Neuronal stem cell (in vitro differentiated cells): ENCODE results near the gene RALGAPB.

ENCODE experiments used
- DNase-seq: peaks from one replicate; pipeline ENCODE4 v3.0.0-alpha.2; 2013; ENCODE audit warnings: low spot score
- H2AFZ ChIP-seq: one replicate; pipeline ENCODE4 v1.6.1; 2013; ENCODE audit warnings: mild to moderate bottlenecking, low read length, inconsistent platforms
- H2AK5ac ChIP-seq: 2 replicates; pipeline ENCODE4 v1.6.1; 2013; ENCODE audit warnings: low read depth, mild to moderate bottlenecking, inconsistent platforms, low read length, moderate library complexity, mixed read lengths
- H2BK120ac ChIP-seq: 2 replicates; pipeline ENCODE4 v1.6.1; 2013; ENCODE audit warnings: low read depth, mild to moderate bottlenecking, inconsistent platforms, low read length, moderate library complexity, mixed read lengths
- H2BK12ac ChIP-seq: one replicate; pipeline ENCODE4 v1.6.1; 2013; ENCODE audit warnings: low read length, inconsistent platforms
- H2BK15ac ChIP-seq: 2 replicates; pipeline ENCODE4 v1.6.1; 2013; ENCODE audit warnings: mild to moderate bottlenecking, low read length, inconsistent platforms, mixed read lengths
- H2BK5ac ChIP-seq: one replicate; pipeline ENCODE4 v1.6.1; 2013; ENCODE audit warnings: inconsistent platforms, mild to moderate bottlenecking, low read length, moderate library complexity
- H3K14ac ChIP-seq: one replicate; pipeline ENCODE4 v1.6.1; 2013; ENCODE audit warnings: low read length, inconsistent platforms
- H3K18ac ChIP-seq: 2 replicates; pipeline ENCODE4 v1.6.1; 2013; ENCODE audit warnings: low read length, inconsistent platforms
- H3K23ac ChIP-seq: 2 replicates; pipeline ENCODE4 v1.6.1; 2013; ENCODE audit warnings: low read depth, mild to moderate bottlenecking, mixed read lengths, low read length, inconsistent platforms; ENCODE audit not compliant: poor library complexity
- H3K27ac ChIP-seq: replicated peaks from 3 replicates; pipeline ENCODE4 v1.5.1; 2013; ENCODE audit warnings: low read length, inconsistent platforms
- H3K27me3 ChIP-seq, 3 experiments: 2 replicates each; pipeline ENCODE4 v1.6.1; 2013; ENCODE audit warnings: low read length in 3 of 3, mild to moderate bottlenecking in 2 of 3, inconsistent platforms in 1 of 3, low read depth in 1 of 3, mixed read lengths in 1 of 3, moderate library complexity in 1 of 3; ENCODE audit not compliant: control insufficient read depth in 3 of 3, insufficient read depth in 3 of 3
- H3K36me3 ChIP-seq, 2 donors: replicated peaks in 1 of 2; 2 replicates each; pipeline ENCODE4 v1.6.1; 2013; ENCODE audit warnings: low read length in 2 of 2; ENCODE audit not compliant: control insufficient read depth in 2 of 2, insufficient read depth in 2 of 2
- H3K4ac ChIP-seq: 2 replicates; pipeline ENCODE4 v1.6.1; 2013; ENCODE audit warnings: inconsistent platforms, mild to moderate bottlenecking, low read length, moderate library complexity
- H3K4me1 ChIP-seq, 2 donors: 1 replicate in 1 of 2; 2 replicates in 1 of 2; pipeline ENCODE4 v1.6.1; 2013; ENCODE audit warnings: low read length in 2 of 2, low read depth in 1 of 2; ENCODE audit not compliant: control insufficient read depth in 2 of 2, insufficient read depth in 1 of 2
- H3K4me2 ChIP-seq: one replicate; pipeline ENCODE4 v1.6.1; 2013; ENCODE audit warnings: mild to moderate bottlenecking, low read length, inconsistent platforms; ENCODE audit not compliant: insufficient read depth, poor library complexity, severe bottlenecking
- H3K4me3 ChIP-seq, 2 donors: 2 replicates each; pipeline ENCODE4 v1.5.1; 2013; ENCODE audit warnings: low read length in 2 of 2, mild to moderate bottlenecking in 2 of 2, inconsistent platforms in 1 of 2, moderate library complexity in 1 of 2
- H3K79me1 ChIP-seq: one replicate; pipeline ENCODE4 v1.6.1; 2013; ENCODE audit warnings: low read depth, mild to moderate bottlenecking, inconsistent platforms, low read length, moderate library complexity
- H3K9ac ChIP-seq: one replicate; pipeline ENCODE4 v1.6.1; 2013; ENCODE audit warnings: mild to moderate bottlenecking, low read depth, low read length, inconsistent platforms; ENCODE audit not compliant: poor library complexity
- H3K9me3 ChIP-seq, 2 donors: replicated peaks in 1 of 2; 2 replicates each; pipeline versions ENCODE3 to v1.6.1; 2013; ENCODE audit warnings: low read length in 2 of 2, mild to moderate bottlenecking in 2 of 2, inconsistent platforms in 1 of 2, low read depth in 1 of 2, mixed read lengths in 1 of 2, moderate library complexity in 1 of 2; ENCODE audit not compliant: control insufficient read depth in 2 of 2, insufficient read depth in 1 of 2
- H4K8ac ChIP-seq: one replicate; pipeline ENCODE4 v1.6.1; 2013; ENCODE audit warnings: low read depth, mild to moderate bottlenecking, inconsistent platforms, low read length, moderate library complexity
- H4K91ac ChIP-seq: one replicate; pipeline ENCODE4 v1.6.1; 2013; ENCODE audit warnings: low read length, low read depth, mild to moderate bottlenecking, inconsistent platforms; ENCODE audit not compliant: poor library complexity
- WGBS, 2 donors: extraction: QIAGEN DNeasy Blood & Tissue Kit; methylation state at CpG; one replicate each; pipeline ENCODE4 v1.1.7; 2013; ENCODE audit warnings: missing lambda C conversion rate in 2 of 2, mixed read lengths in 1 of 2; ENCODE audit not compliant: insufficient read length in 2 of 2, insufficient replicate concordance in 1 of 2; ENCODE audit errors: extremely low coverage in 2 of 2; 5-methylcytosine and 5-hydroxymethylcytosine counted together

Gene RALGAPB

GRCh38 chr20:38608188-38608587 lies 135.5 kb downstream of the RALGAPB start:
- H3K9me3 ChIP-seq: no peaks in the 10 kb centered on the region
- H3K27me3 ChIP-seq: peaks cover 0 to 28% (median 0%) of the 10 kb centered on the region in 3 experiments
- H3K4ac ChIP-seq: no peak overlapping the region
- H2BK120ac ChIP-seq: no peak overlapping the region
- DNase-seq: no peak
- H2AK5ac ChIP-seq: no peak overlapping the region
- no peak overlapping the region for H2BK15ac ChIP-seq
- no peak overlapping the region for H2BK5ac ChIP-seq
- no peak overlapping the region for H3K14ac ChIP-seq
- H3K18ac ChIP-seq: no peak overlapping the region
- no peak overlapping the region for H3K4me3 ChIP-seq
- H2BK12ac ChIP-seq: no peak overlapping the region
- H3K27ac ChIP-seq: no peak overlapping the region
- no peak overlapping the region for H3K9ac ChIP-seq
- H3K4me2 ChIP-seq: no peak overlapping the region
- H4K91ac ChIP-seq: no peak overlapping the region
- no peaks in the 10 kb centered on the region for H3K79me1 ChIP-seq
- WGBS, 2 donors: no CpG with 5 or more reads among the region's 4 CpGs
- H3K4me1 ChIP-seq: peaks cover 0 to 7% of the 10 kb centered on the region in 2 donors
- no peak overlapping the region for H2AFZ ChIP-seq
- H3K23ac ChIP-seq: no peak overlapping the region
- H4K8ac ChIP-seq: no peak overlapping the region
- no peaks in the 10 kb centered on the region for H3K36me3 ChIP-seq

GRCh38 chr20:38609815-38610214 lies 137.2 kb downstream of the RALGAPB start:
- Histone ChIP-seq H2AK5ac (no peak overlapping the region), H2BK12ac (no peak overlapping the region), H3K9ac (no peak overlapping the region), H2BK120ac (no peak overlapping the region), H3K36me3 (no peaks in the 10 kb centered on the region), H3K4me3 (no peak overlapping the region), H3K23ac (no peak overlapping the region), H3K4me1 (peaks cover 0 to 7% of the 10 kb centered on the region in 2 donors), H3K14ac (no peak overlapping the region), H4K8ac (no peak overlapping the region), H3K4me2 (no peak overlapping the region), H3K18ac (no peak overlapping the region), H3K27me3 (peaks cover 0 to 31% (median 0%) of the 10 kb centered on the region in 3 experiments), H3K9me3 (peaks cover 0 to 2% of the 10 kb centered on the region in 2 donors), H3K79me1 (no peaks in the 10 kb centered on the region), H2BK5ac (no peak overlapping the region), H3K4ac (no peak overlapping the region), H2AFZ (no peak overlapping the region), H4K91ac (no peak overlapping the region), H3K27ac (no peak overlapping the region), H2BK15ac (no peak overlapping the region)
- no peak for DNase-seq
- WGBS, 2 donors: no CpG with 5 or more reads among the region's 4 CpGs

- DNase-seq: no peak
Observed at GRCh38 chr20:38610521-38610920, 137.9 kb downstream of the RALGAPB start.

GRCh38 chr20:38612751-38613515 lies 140.3 kb downstream of the RALGAPB start:
- no peaks in the 10 kb centered on the region for H3K36me3 ChIP-seq
- H4K91ac ChIP-seq: no peak overlapping the region
- H3K4me3 ChIP-seq: no peak overlapping the region
- H2AFZ ChIP-seq: no peak overlapping the region
- no peak overlapping the region for H3K14ac ChIP-seq
- H3K23ac ChIP-seq: no peak overlapping the region
- no CpG with 5 or more reads among the region's 5 CpGs for WGBS, 2 donors
- H3K9me3 ChIP-seq: peaks cover 0 to 4% of the 10 kb centered on the region in 2 donors
- H3K4me1 ChIP-seq: peaks cover 0 to 5% of the 10 kb centered on the region in 2 donors
- H3K4me2 ChIP-seq: no peak overlapping the region
- no peak overlapping the region for H3K27ac ChIP-seq
- no peak overlapping the region for H4K8ac ChIP-seq
- no peak overlapping the region for H2BK120ac ChIP-seq
- H3K18ac ChIP-seq: no peak overlapping the region
- no peak overlapping the region for H2BK5ac ChIP-seq
- peaks cover 0 to 27% (median 0%) of the 10 kb centered on the region in 3 experiments for H3K27me3 ChIP-seq
- H3K79me1 ChIP-seq: no peaks in the 10 kb centered on the region
- no peak overlapping the region for H2AK5ac ChIP-seq
- H2BK12ac ChIP-seq: no peak overlapping the region
- no peak overlapping the region for H2BK15ac ChIP-seq
- no peak for DNase-seq
- no peak overlapping the region for H3K4ac ChIP-seq
- H3K9ac ChIP-seq: no peak overlapping the region

More at GRCh38 chr20:38610521-38610920, 137.9 kb downstream of the RALGAPB start:
- Histone ChIP-seq H3K4me3 (no peak overlapping the region), H2BK120ac (no peak overlapping the region), H3K18ac (no peak overlapping the region), H2AFZ (no peak overlapping the region), H2BK12ac (no peak overlapping the region), H3K36me3 (no peaks in the 10 kb centered on the region), H4K8ac (no peak overlapping the region), H3K14ac (no peak overlapping the region), H3K23ac (no peak overlapping the region), H2BK5ac (no peak overlapping the region), H2AK5ac (no peak overlapping the region), H3K4ac (no peak overlapping the region), H3K4me2 (no peak overlapping the region), H3K27me3 (peaks cover 0 to 29% (median 0%) of the 10 kb centered on the region in 3 experiments), H3K79me1 (no peaks in the 10 kb centered on the region), H3K27ac (no peak overlapping the region), H3K4me1 (peaks cover 0 to 5% of the 10 kb centered on the region in 2 donors), H2BK15ac (no peak overlapping the region), H3K9ac (no peak overlapping the region), H4K91ac (no peak overlapping the region), H3K9me3 (peaks cover 0 to 2% of the 10 kb centered on the region in 2 donors)
- no CpG with 5 or more reads among the region's 5 CpGs for WGBS, 2 donors
